ENCODE measurements around the gene CADM1.

CADM1 gene

GRCh38 chr11:115201111-115201792 is 303.0 kb downstream of the CADM1 start:
- DNase-seq: no peak

GRCh38 chr11:115199481-115200069 is 304.6 kb downstream of the CADM1 start:
- no peak for DNase-seq

GRCh38 chr11:115198321-115198741 is 305.9 kb downstream of the CADM1 start:
- no peak for DNase-seq

GRCh38 chr11:115197433-115197832 is 306.8 kb downstream of the CADM1 start:
- DNase-seq: no peak

GRCh38 chr11:115197031-115197430 is 307.2 kb downstream of the CADM1 start:
- DNase-seq: no peak

GRCh38 chr11:115194802-115195110 is 309.5 kb downstream of the CADM1 start:
- DNase-seq: no peak

- DNase-seq: no peak
Observed at GRCh38 chr11:115193914-115194801, 310.1 kb downstream of the CADM1 start.

- no peak for DNase-seq
Observed at GRCh38 chr11:115191761-115192160, 312.5 kb downstream of the CADM1 start.

- no peak for DNase-seq
Observed at GRCh38 chr11:115190196-115190595, 314.0 kb downstream of the CADM1 start.

- no peak for DNase-seq
Observed at GRCh38 chr11:115188898-115189278, 315.3 kb downstream of the CADM1 start.

GRCh38 chr11:115188188-115188897 is 315.9 kb downstream of the CADM1 start:
- no peak for DNase-seq

GRCh38 chr11:115185931-115186330 is 318.3 kb downstream of the CADM1 start:
- no peak for DNase-seq

- DNase-seq: no peak
Observed at GRCh38 chr11:115185507-115185906, 318.7 kb downstream of the CADM1 start.

GRCh38 chr11:115184901-115185300 is 319.3 kb downstream of the CADM1 start:
- DNase-seq: no peak

- DNase-seq: no peak
Observed at GRCh38 chr11:115183830-115184229, 320.4 kb downstream of the CADM1 start.

GRCh38 chr11:115183136-115183535 is 321.1 kb downstream of the CADM1 start:
- DNase-seq: no peak

- no peak for DNase-seq
Observed at GRCh38 chr11:115182282-115182955, 321.8 kb downstream of the CADM1 start.

GRCh38 chr11:115181538-115181937 is 322.7 kb downstream of the CADM1 start:
- DNase-seq: no peak

- no peak for DNase-seq
Observed at GRCh38 chr11:115180272-115180671, 323.9 kb downstream of the CADM1 start.

GRCh38 chr11:115179636-115180035 is 324.6 kb downstream of the CADM1 start:
- DNase-seq: no peak

- DNase-seq: no peak
Observed at GRCh38 chr11:115178705-115179104, 325.5 kb downstream of the CADM1 start.

- DNase-seq: no peak
Observed at GRCh38 chr11:115173136-115173535, 331.1 kb downstream of the CADM1 start.
